Activated naive CD4-positive, alpha-beta T cell treated with anti-CD3 and anti-CD28 coated beads for 36 hours (primary cell): ENCODE data around the gene LAIR1. TPM values are rescaled to one million over a fixed set of nuclear protein-coding genes. Genes with fewer than 3 reads are reported as not detected.
"Not testable (repeated sequence)": the region's sequence is repeated elsewhere in the genome, so short reads cannot be mapped to it uniquely, and the experiment has no call there.

Source experiments
- CTCF ChIA-PET: fragments of 350-600 bp; sonication (Branson Sonifier 250); formaldehyde crosslinking; loops from one replicate; lab custom pipeline; 2021; ENCODE audit warnings: antibody characterized with exemption; lab: Charles Lee
- DNase-seq: peaks from one replicate; pipeline ENCODE4 v3.0.0-alpha.2; 2020
- H3K27ac Mint-ChIP-seq: one replicate; pipeline ENCODE4 v1.8.0; 2021; ENCODE audit warnings: mild to moderate bottlenecking, mixed read lengths
- H3K27me3 Mint-ChIP-seq: one replicate; pipeline ENCODE4 v1.8.0; 2021; ENCODE audit warnings: low read depth, mixed read lengths
- H3K36me3 Mint-ChIP-seq: one replicate; pipeline ENCODE4 v1.8.0; 2021; ENCODE audit warnings: low read depth, mixed read lengths
- H3K4me1 Mint-ChIP-seq: one replicate; pipeline ENCODE4 v1.8.0; 2021; ENCODE audit warnings: low read depth, mixed read lengths
- H3K4me3 Mint-ChIP-seq: one replicate; pipeline ENCODE4 v1.8.0; 2021; ENCODE audit warnings: mild to moderate bottlenecking, moderate library complexity, mixed read lengths
- H3K9me3 Mint-ChIP-seq: one replicate; pipeline ENCODE4 v1.8.0; 2021; ENCODE audit warnings: mixed read lengths
- intact Hi-C: fragments of 100-400 bp; cut with micrococcal nuclease; formaldehyde crosslinking; loops from one replicate; pipeline ENCODE4 v1.15.1; 2023
- total RNA-seq, 2 experiments: library from RNA; stranded (reverse); gene quantifications; one replicate each; pipeline ENCODE4 v1.2.3, GENCODE V29; 2021

The LAIR1 gene
- total RNA-seq, 2 experiments from 2014 or later: 5.2 to 5.7 TPM

DNA sequence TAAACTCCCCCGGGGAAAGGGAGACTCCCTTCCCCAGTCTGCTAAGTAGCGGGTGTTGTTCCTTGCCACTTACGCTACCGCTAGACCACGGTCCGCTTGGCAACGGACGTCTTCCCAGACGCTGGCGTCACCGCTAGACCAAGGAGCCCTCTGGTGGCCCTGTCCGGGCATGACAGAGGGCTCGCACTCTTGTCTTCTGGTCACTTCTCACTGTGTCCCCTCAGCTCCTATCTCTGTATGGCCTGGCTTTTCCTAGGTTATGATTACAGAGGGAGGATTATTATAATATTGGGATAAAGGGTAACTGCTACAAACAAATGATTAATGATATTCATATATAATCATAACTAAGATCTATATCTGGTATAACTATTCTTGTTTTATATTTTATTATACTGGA, 41.8 kb downstream of the LAIR1 start:
- H3K36me3 Mint-ChIP-seq, H3K9me3 Mint-ChIP-seq, intact Hi-C loops, H3K27ac Mint-ChIP-seq, DNase-seq, H3K4me3 Mint-ChIP-seq, H3K27me3 Mint-ChIP-seq: not testable (repeated sequence)
- peaks cover 18% of the 10 kb centered on the region for H3K4me1 Mint-ChIP-seq
- CTCF ChIA-PET: interaction anchor here (6.1 kb wide), 1 partner anchor 67 kb away, joined by 105 read pairs; no protein-coding TSS in a partner anchor

GRCh38 chr19:54322295-54322694, 42.4 kb downstream of the LAIR1 start:
- H3K27me3 Mint-ChIP-seq, H3K9me3 Mint-ChIP-seq: not testable (repeated sequence)
- CTCF ChIA-PET: interaction anchor here (0.8 to 2.4 kb wide), 4 partner anchors 31 to 69 kb away, joined by 4 to 11 read pairs (median 5); no protein-coding TSS in a partner anchor

GRCh38 chr19:54319892-54320670, 44.6 kb downstream of the LAIR1 start:
- no peaks in the 10 kb centered on the region for H3K4me1 Mint-ChIP-seq
- intact Hi-C loops: no loop called here
- no peak overlapping the region for H3K27ac Mint-ChIP-seq
- peaks cover 7% of the 10 kb centered on the region for H3K27me3 Mint-ChIP-seq
- DNase-seq: no peak
- CTCF ChIA-PET: interaction anchor here (1.3 to 2.4 kb wide), 2 partner anchors 52 to 71 kb away, joined by 3 to 11 read pairs; no protein-coding TSS in a partner anchor
- no peak overlapping the region for H3K4me3 Mint-ChIP-seq
- no peaks in the 10 kb centered on the region for H3K9me3 Mint-ChIP-seq
- no peaks in the 10 kb centered on the region for H3K36me3 Mint-ChIP-seq

More at GRCh38 chr19:54322295-54322694, 42.4 kb downstream of the LAIR1 start:
- DNase-seq, intact Hi-C loops, H3K4me3 Mint-ChIP-seq, H3K36me3 Mint-ChIP-seq, H3K27ac Mint-ChIP-seq: not testable (repeated sequence)
- H3K4me1 Mint-ChIP-seq: peaks cover 14% of the 10 kb centered on the region

- Mint-ChIP-seq H3K9me3 (no peaks in the 10 kb centered on the region), H3K27me3 (peaks cover 5% of the 10 kb centered on the region), H3K27ac (no peak overlapping the region), H3K36me3 (no peaks in the 10 kb centered on the region), H3K4me3 (no peak overlapping the region), H3K4me1 (no peaks in the 10 kb centered on the region)
- CTCF ChIA-PET: interaction anchor here (1.3 to 1.6 kb wide), 2 partner anchors 51 to 72 kb away, joined by 3 to 5 read pairs; no protein-coding TSS in a partner anchor
- DNase-seq: no peak
- intact Hi-C loops: no loop called here
These were observed 45.7 kb downstream of the LAIR1 start for GRCh38 chr19:54319049-54319448.

- CTCF ChIA-PET: interaction anchor here (1.6 kb wide), 1 partner anchor 74 kb away, joined by 5 read pairs; no protein-coding TSS in a partner anchor
These were observed 46.8 kb downstream of the LAIR1 start for GRCh38 chr19:54317965-54318240.

GRCh38 chr19:54317108-54317964, 47.4 kb downstream of the LAIR1 start:
- Mint-ChIP-seq H3K4me1 (no peaks in the 10 kb centered on the region), H3K27ac (no peak overlapping the region), H3K27me3 (peaks cover 12% of the 10 kb centered on the region), H3K36me3 (no peaks in the 10 kb centered on the region), H3K4me3 (no peak overlapping the region), H3K9me3 (no peaks in the 10 kb centered on the region)
- no peak for DNase-seq
- CTCF ChIA-PET: interaction anchor here (0.6 to 1.6 kb wide), 3 partner anchors 74 to 1078 kb away, joined by 3 to 5 read pairs (median 3); no protein-coding TSS in a partner anchor
- intact Hi-C loops: no loop called here

More at GRCh38 chr19:54317965-54318240, 46.8 kb downstream of the LAIR1 start:
- no peak overlapping the region for H3K4me3 Mint-ChIP-seq
- intact Hi-C loops: no loop called here
- no peaks in the 10 kb centered on the region for H3K36me3 Mint-ChIP-seq
- no peak for DNase-seq
- no peaks in the 10 kb centered on the region for H3K4me1 Mint-ChIP-seq
- H3K27ac Mint-ChIP-seq: no peak overlapping the region
- H3K9me3 Mint-ChIP-seq: no peaks in the 10 kb centered on the region
- H3K27me3 Mint-ChIP-seq: peaks cover 9% of the 10 kb centered on the region

- H3K4me1 Mint-ChIP-seq: no peaks in the 10 kb centered on the region
- DNase-seq: no peak
- H3K9me3 Mint-ChIP-seq: no peaks in the 10 kb centered on the region
- CTCF ChIA-PET: interaction anchor here (0.6 to 1.0 kb wide), 3 partner anchors 74 to 1077 kb away, joined by 3 to 4 read pairs (median 3); no protein-coding TSS in a partner anchor
- H3K27ac Mint-ChIP-seq: no peak overlapping the region
- peaks cover 15% of the 10 kb centered on the region for H3K27me3 Mint-ChIP-seq
- no peak overlapping the region for H3K4me3 Mint-ChIP-seq
- intact Hi-C loops: no loop called here
- H3K36me3 Mint-ChIP-seq: no peaks in the 10 kb centered on the region
These were observed 48.0 kb downstream of the LAIR1 start for GRCh38 chr19:54316746-54317107.

DNA sequence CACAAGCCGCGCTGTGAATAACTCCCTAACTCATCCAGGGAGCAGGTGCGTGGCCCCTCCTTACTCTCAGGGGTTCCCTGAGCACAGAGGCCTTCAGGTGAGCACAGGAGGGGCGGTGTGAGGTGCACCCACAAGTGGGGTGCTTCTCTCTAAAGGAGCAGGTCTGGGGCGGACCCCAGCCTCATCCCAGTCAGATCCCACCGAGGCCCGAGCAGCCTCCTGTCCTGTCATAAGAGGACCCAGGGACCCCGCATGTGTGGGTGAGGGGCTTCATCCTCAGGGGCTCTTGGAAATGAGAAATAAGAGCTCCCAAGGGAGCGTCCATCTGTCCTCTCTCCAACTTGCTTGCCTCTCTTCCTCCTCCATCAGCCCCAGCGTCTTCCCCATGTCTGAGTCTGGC, 48.8 kb downstream of the LAIR1 start:
- H3K4me3 Mint-ChIP-seq: no peak overlapping the region
- intact Hi-C loops: no loop called here
- CTCF ChIA-PET: interaction anchor here (0.9 to 1.0 kb wide), 2 partner anchors 73 to 75 kb away, joined by 3 to 4 read pairs; no protein-coding TSS in a partner anchor
- H3K4me1 Mint-ChIP-seq: no peaks in the 10 kb centered on the region
- H3K27ac Mint-ChIP-seq: no peak overlapping the region
- H3K27me3 Mint-ChIP-seq: peaks cover 20% of the 10 kb centered on the region
- no peak for DNase-seq
- H3K9me3 Mint-ChIP-seq: no peaks in the 10 kb centered on the region
- H3K36me3 Mint-ChIP-seq: no peaks in the 10 kb centered on the region

GRCh38 chr19:54312436-54313377, 52.0 kb downstream of the LAIR1 start, which contains the start of gene LILRA5:
LILRA5 (minus strand) TSS chr19:54313166; CDS start chr19:54313019, 147 bp downstream.
- Mint-ChIP-seq H3K9me3 (no peaks in the 10 kb centered on the region), H3K27ac (no peak within 1 kb of the TSS), H3K4me3 (no peak within 1 kb of the TSS), H3K4me1 (no peaks in the 10 kb centered on the region), H3K27me3 (peaks cover 20% of the 10 kb centered on the region), H3K36me3 (no peaks in the 10 kb centered on the region)
- CTCF ChIA-PET: no interaction called here
- intact Hi-C loops: no loop called here
- DNase-seq: no peak

DNA sequence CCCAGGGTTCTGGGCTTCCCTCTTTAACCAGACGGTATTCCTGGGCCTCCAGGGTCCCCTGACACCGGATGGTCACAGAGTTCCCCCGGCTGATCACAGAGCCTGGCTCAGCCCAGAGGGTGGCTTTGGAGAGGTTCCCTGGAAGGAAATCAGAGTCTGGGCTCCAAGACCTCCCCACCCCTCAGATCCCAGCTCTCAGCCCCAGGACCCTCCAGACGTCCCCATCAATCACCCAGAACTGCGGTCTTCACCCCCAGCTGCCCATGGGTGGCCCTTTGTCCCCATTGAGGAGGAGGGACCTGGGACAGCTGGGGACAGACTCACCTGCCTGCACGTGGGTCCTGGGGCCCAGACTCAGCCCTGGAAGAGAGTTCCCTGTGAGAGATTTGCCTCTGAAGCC, 52.7 kb downstream of the LAIR1 start:
- Mint-ChIP-seq H3K27ac (no peak overlapping the region), H3K9me3 (no peaks in the 10 kb centered on the region), H3K4me3 (no peak overlapping the region), H3K4me1 (no peaks in the 10 kb centered on the region), H3K27me3 (peaks cover 22% of the 10 kb centered on the region), H3K36me3 (no peaks in the 10 kb centered on the region)
- CTCF ChIA-PET: no interaction called here
- DNase-seq: no peak
- intact Hi-C loops: no loop called here

DNA sequence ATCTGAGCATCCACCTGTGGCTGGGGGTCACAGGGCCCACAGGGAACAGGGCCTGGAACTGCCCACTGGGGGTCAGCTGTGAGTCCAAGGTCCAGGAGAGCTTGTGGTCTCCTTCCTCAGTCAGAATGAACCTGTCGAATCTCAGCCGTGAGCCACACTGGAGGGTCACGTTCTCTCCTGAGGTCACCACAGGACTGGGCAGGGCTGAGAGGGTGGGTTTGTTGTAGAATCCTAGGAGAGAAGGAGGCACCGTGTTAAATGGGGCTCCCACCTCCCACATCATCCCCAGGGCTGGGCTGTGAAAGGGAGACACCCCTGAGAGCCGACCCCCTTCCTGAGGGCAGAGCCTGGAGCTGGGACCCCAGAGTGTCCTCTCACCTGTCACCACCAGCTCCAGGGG, 53.2 kb downstream of the LAIR1 start:
- intact Hi-C loops: no loop called here
- CTCF ChIA-PET: no interaction called here
- Mint-ChIP-seq H3K9me3 (no peaks in the 10 kb centered on the region), H3K27me3 (peaks cover 22% of the 10 kb centered on the region), H3K36me3 (no peaks in the 10 kb centered on the region), H3K4me1 (no peaks in the 10 kb centered on the region), H3K27ac (no peak overlapping the region), H3K4me3 (no peak overlapping the region)
- no peak for DNase-seq
